ENCODE measurements around the gene ZNF749. TPM values are rescaled to one million over a fixed set of nuclear protein-coding genes. Genes with fewer than 3 reads are reported as not detected.

The ZNF749 gene
- total RNA-seq (2013; cell fraction: nucleolus; rRNA removed): 34.9 and 37.2 TPM in 2 replicates
- total RNA-seq (2014; rRNA removed) (11.8 and 13.3 TPM in 2 replicates), total RNA-seq (2014; rRNA removed; fragmentation: Illumina TruSeq; extraction: Trizol) (11.1 and 15.0 TPM in 2 replicates), total RNA-seq (2021) (14.2 and 16.1 TPM in 2 replicates), polyA plus RNA-seq (2011; rRNA removed) (18.3 and 19.9 TPM in 2 replicates), polyA plus RNA-seq (2014; fragmentation: Illumina TruSeq; extraction: Trizol) (10.6 and 16.2 TPM in 2 replicates), polyA plus RNA-seq (2014; fragmentation: Nextera tagmentation; extraction: Ambion mirVana) (1 to 10 TPM; 3.1 to 6.0 TPM), polyA plus RNA-seq (2014; rRNA removed) (17.0 and 20.1 TPM in 2 replicates), polyA plus RNA-seq (2016; fragmentation: Nextera tagmentation; extraction: Ambion mirVana) (10 to 100 TPM; 19.1 to 20.2 TPM), polyA minus RNA-seq (2011; rRNA and poly(A)+ RNA removed) (21.1 and 23.5 TPM in 2 replicates), Bru-seq, nascent RNA (percentile 73 among the genes with signal in this experiment), BruChase-seq, experiment 1, labeled RNA remaining after a 6-hour chase (percentile 79 among the genes with signal in this experiment), BruChase-seq, experiment 2, labeled RNA remaining after a 2-hour chase (percentile 82 among the genes with signal in this experiment)
- 11.5 TPM for polyA plus RNA-seq (2011; ENCODE audit: low read depth)
- 12.3 and 14.6 TPM in 2 replicates for polyA plus RNA-seq (2011; cell fraction: cytosol; rRNA removed)
- 10.2 and 12.3 TPM in 2 replicates for polyA plus RNA-seq (2011; cell fraction: nucleus; rRNA removed)
- polyA plus RNA-seq (2012): 11.2 and 11.6 TPM in 2 replicates
- polyA minus RNA-seq (2011; cell fraction: cytosol; rRNA and poly(A)+ RNA removed): 7.5 and 9.6 TPM in 2 replicates
- 10.4 and 13.2 TPM in 2 replicates for polyA minus RNA-seq (2011; cell fraction: nucleus; rRNA and poly(A)+ RNA removed)
- long read RNA-seq, experiment 1, partial matches to known transcripts: 0 of 4 reads
- long read RNA-seq, experiment 1, other reads (novel, unspliced or antisense): 2 of 4 reads
- long read RNA-seq, experiment 2, partial matches to known transcripts: 0 of 17 reads
- long read RNA-seq, experiment 2, other reads (novel, unspliced or antisense): 14 of 17 reads

DNA sequence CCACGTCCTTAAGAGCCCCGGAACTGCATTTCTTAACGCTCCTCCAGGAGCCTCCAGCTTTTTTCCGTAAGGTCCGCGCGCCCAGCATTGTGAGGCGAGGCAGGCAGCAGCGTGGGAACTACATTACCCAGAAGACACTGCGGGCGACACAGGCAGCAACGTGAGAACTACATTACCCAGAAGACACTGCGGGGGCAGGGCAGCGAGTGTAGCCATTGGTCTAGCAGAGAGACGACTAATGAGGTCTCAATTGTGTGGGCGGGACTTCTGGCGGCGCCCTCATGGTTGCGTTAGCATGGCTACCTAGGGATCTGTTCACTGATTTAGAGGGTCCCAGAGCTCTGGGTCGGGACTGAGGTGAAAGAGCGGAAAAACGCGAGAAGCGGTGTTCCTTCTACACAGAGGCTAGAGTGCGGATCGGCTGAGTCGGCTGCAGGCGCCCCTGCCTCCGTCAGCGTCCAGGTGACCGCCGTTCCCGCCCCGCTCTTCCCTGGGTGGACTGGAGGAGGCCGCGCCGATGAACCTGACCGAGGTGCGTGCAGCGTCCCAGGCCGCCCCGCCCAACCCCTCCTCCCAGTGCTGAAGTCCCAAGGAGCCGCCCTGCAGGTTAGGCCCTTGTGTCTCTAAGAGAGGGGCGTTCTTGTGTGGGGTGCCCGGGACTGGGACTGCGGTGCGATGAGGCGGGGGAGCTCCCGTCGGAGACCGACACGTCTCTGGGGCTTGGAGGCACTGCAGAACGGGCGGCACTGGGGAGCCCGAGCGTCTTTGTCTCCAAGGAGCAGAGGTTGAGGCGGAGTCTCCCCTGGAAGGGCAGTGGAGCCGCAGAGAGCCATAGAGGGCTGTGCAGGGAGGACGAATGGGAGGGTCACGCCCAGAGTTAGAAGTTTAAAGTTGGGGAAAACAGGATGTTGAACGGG, at the start of gene ZNF749:
TSS of gene ZNF749 (plus strand) at position 264 of the 917 bp plus-strand sequence. CDS start at position 518, 254 bp downstream.
- WGBS (ENCODE audit: insufficient coverage, insufficient replicate concordance, low lambda C conversion rate, missing lambda C conversion rate): 2% methylated on average over 61 of the region's 61 CpGs
- H3K4me2 ChIP-seq (ENCODE audit: control insufficient read depth, insufficient read depth): peak within 1 kb of the TSS; percentile 86
- peaks cover 17% of the 10 kb centered on the region for H3K79me2 ChIP-seq (ENCODE audit: control insufficient read depth, insufficient read depth, low read length)
- POLR2A ChIA-PET: interaction anchor here (0.6 to 1.7 kb wide), 4 partner anchors 49 to 481 kb away, joined by 3 to 5 read pairs (median 4); partner anchors contain the start of genes ZNF304, ZNF417 and ZNF671
- RAD21 ChIA-PET (ENCODE audit: unreplicated experiment): interaction anchor here (0.8 to 1.6 kb wide), 2 partner anchors 46 to 84 kb away, joined by 3 to 4 read pairs; partner anchors contain the start of genes ZNF304 and ZNF548
- peak; percentile 98 for FAIRE-seq
- H3K36me3 ChIP-seq (ENCODE audit: control insufficient read depth in 2 of 2, insufficient read depth in 2 of 2, low read length in 1 of 2): peaks cover 0 to 5% of the 10 kb centered on the region in 2 experiments; a peak in 1 of 4 replicates
- peak within 1 kb of the TSS; percentile 73 for H3K4me3 ChIP-seq
- H3K9me3 ChIP-seq (replicated peaks; ENCODE audit: control insufficient read depth, insufficient read depth, low read length): peaks cover 3% of the 10 kb centered on the region; the same call in 2 of the 3 replicates
- in situ Hi-C loops (cut with MboI) (no loop called here), intact Hi-C loops (cut with micrococcal nuclease; ENCODE audit: unreplicated experiment) (no loop called here)
- ATAC-seq: peak; percentile 98
- TSS peak; percentile 71 for BruUV-seq (replicated peaks)
- H4K20me1 ChIP-seq (ENCODE audit: control insufficient read depth, insufficient read depth): no peaks in the 10 kb centered on the region; the same call in 1 of the 2 replicates
- peaks cover 5% of the 10 kb centered on the region; the same call in 1 of the 2 replicates for H3K4me1 ChIP-seq (ENCODE audit: control insufficient read depth, insufficient read depth, low read length)
- CTCF ChIA-PET: interaction anchor here (0.8 to 1.5 kb wide), 4 partner anchors 20 to 198 kb away, joined by 3 to 4 read pairs (median 3); no protein-coding TSS in a partner anchor
- peak; percentile 94 for DNase-seq (ENCODE audit: low read depth, low spot score)
- peak within 1 kb of the TSS; percentile 97 for H2AFZ ChIP-seq (ENCODE audit: control insufficient read depth, low read depth, low read length)
- no peaks in the 10 kb centered on the region for H3K27me3 ChIP-seq (replicated peaks in 1 of 2; ENCODE audit: control insufficient read depth in 2 of 2, insufficient read depth in 2 of 2, low read length in 1 of 2)
- H3K27ac ChIP-seq (ENCODE audit: control insufficient read depth, insufficient read depth): peak within 1 kb of the TSS; percentile 38
- peak within 1 kb of the TSS; percentile 61 for H3K9ac ChIP-seq (ENCODE audit: control insufficient read depth, insufficient read depth, low read length)
- SMC1A ChIA-PET (ENCODE audit: uncharacterized antibody, unreplicated experiment): interaction anchor here (1.5 kb wide), 1 partner anchor 25 kb away, joined by 4 read pairs; no protein-coding TSS in a partner anchor
- TF ChIP-seq CHD1 (IDR thresholded peaks at IDR 0.05; ENCODE audit: low read depth, low read length) (no peak), NBN (IDR thresholded peaks at IDR 0.05) (0 out of 2 replicates have a peak, but pooled peaks have one; percentile 32), MXI1 (IDR thresholded peaks at IDR 0.05; ENCODE audit: low read depth, low read length) (peak; percentile 92), GATAD2B (conservative IDR thresholded peaks at IDR 0.05; ENCODE audit: low read depth) (peak; percentile 67; the same call in 1 of the 2 replicates), TARDBP (IDR thresholded peaks at IDR 0.05; ENCODE audit: borderline replicate concordance) (peak; percentile 94), SP1 (IDR thresholded peaks at IDR 0.05; ENCODE audit: low read depth, low read length) (peak; percentile 62), NR2C2 (IDR thresholded peaks at IDR 0.05; ENCODE audit: borderline replicate concordance, control insufficient read depth, insufficient read length, low read depth) (no peak), PAX5 (IDR thresholded peaks at IDR 0.05; ENCODE audit: borderline replicate concordance, low read depth, low read length) (peak; percentile 55; the same call in 1 of the 2 replicates), EGR1 (IDR thresholded peaks at IDR 0.05; ENCODE audit: borderline replicate concordance in 1 of 2, low read depth in 2 of 2, low read length in 2 of 2) (peak in 1 of 2 experiments; percentile 85; a peak in 2 of 3 replicates), ATF7 (IDR thresholded peaks at IDR 0.05; ENCODE audit: low read depth) (0 out of 2 replicates have a peak, but pooled peaks have one; percentile 35), NFYB (IDR thresholded peaks at IDR 0.05; ENCODE audit: insufficient read depth, low read depth, low read length) (peak; percentile 67; the same call in 1 of the 2 replicates), RUNX3 (IDR thresholded peaks at IDR 0.05; ENCODE audit: low read length) (peak; percentile 38; the same call in 1 of the 2 replicates), YY1 (IDR thresholded peaks at IDR 0.05; ENCODE audit: low read depth, low read length) (peak; percentile 73), JUND (IDR thresholded peaks at IDR 0.05; ENCODE audit: low read depth, low read length) (no peak), SREBF1 (IDR thresholded peaks at IDR 0.05; ENCODE audit: low read length) (peak; percentile 87), POLR2AphosphoS5 (IDR thresholded peaks at IDR 0.05; ENCODE audit: low read length) (peak; percentile 72; the same call in 1 of the 2 replicates), SMAD5 (IDR thresholded peaks at IDR 0.05; ENCODE audit: low read depth) (peak; percentile 80), GABPA (IDR thresholded peaks at IDR 0.05; ENCODE audit: low read depth) (peak; percentile 85)
- TF ChIP-seq, protein P1, sequence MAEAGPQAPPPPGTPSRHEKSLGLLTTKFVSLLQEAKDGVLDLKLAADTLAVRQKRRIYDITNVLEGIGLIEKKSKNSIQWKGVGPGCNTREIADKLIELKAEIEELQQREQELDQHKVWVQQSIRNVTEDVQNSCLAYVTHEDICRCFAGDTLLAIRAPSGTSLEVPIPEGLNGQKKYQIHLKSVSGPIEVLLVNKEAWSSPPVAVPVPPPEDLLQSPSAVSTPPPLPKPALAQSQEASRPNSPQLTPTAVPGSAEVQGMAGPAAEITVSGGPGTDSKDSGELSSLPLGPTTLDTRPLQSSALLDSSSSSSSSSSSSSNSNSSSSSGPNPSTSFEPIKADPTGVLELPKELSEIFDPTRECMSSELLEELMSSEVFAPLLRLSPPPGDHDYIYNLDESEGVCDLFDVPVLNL (IDR thresholded peaks at IDR 0.05; ENCODE audit: low read depth, low read length): peak; percentile 65; the same call in 1 of the 2 replicates

Data from GM12878 (cell line).